Left lung (tissue), 10 donors: Measurements from ENCODE around the gene RAX. TPM values are rescaled to one million over a fixed set of nuclear protein-coding genes. Genes with fewer than 3 reads are reported as not detected.

Source experiments
- ATAC-seq: fragments of 200-7000 bp; cut with Tn5 transposase; one replicate; pipeline ENCODE4 v1.9.1; 2020; ENCODE audit warnings: moderate library complexity
- DNase-seq, 4 donors: peaks; one replicate each; pipeline ENCODE4 v3.0.0-alpha.2; 2013 to 2020
- H3K27ac ChIP-seq, 2 donors: fragments of 200-600 bp; sonication (generic) in 1 of 2; one replicate each; pipeline versions ENCODE4 v1.5.0 to v1.8.0; 2020 to 2021
- H3K27me3 ChIP-seq, 2 donors: fragments of 200-600 bp; sonication (generic) in 1 of 2; one replicate each; pipeline versions ENCODE4 v1.5.0 to v1.8.0; 2020 to 2021
- H3K36me3 ChIP-seq, 2 donors: fragments of 200-600 bp; sonication (generic) in 1 of 2; one replicate each; pipeline versions ENCODE4 v1.5.0 to v1.8.0; 2020 to 2021
- H3K4me1 ChIP-seq, 2 donors: fragments of 200-600 bp; one replicate each; pipeline ENCODE4 v1.8.0; 2021
- H3K4me3 ChIP-seq, 2 donors: fragments of 200-600 bp; sonication (generic) in 1 of 2; one replicate each; pipeline versions ENCODE4 v1.5.0 to v1.8.0; 2020 to 2021; ENCODE audit warnings: mild to moderate bottlenecking in 1 of 2
- H3K9me3 ChIP-seq, 2 donors: fragments of 200-600 bp; sonication (generic) in 1 of 2; one replicate each; pipeline versions ENCODE4 v1.5.0 to v1.8.0; 2020 to 2021
- intact Hi-C, 2 donors: fragments of 100-400 bp; cut with DNase I; formaldehyde crosslinking; loops; one replicate each; pipeline versions ENCODE4 v1.11.2 to v1.14.2; 2022
- polyA plus RNA-seq, 6 donors: library from polyadenylated mRNA; unstranded; fragments of 120-200 nt; gene quantifications; one replicate each; pipeline ENCODE4 v1.2.1, GENCODE V29; 2013; ENCODE audit not compliant: insufficient read length in 6 of 6
- total RNA-seq, 2 donors: library from RNA; stranded (reverse); fragmentation: NEBNext Ultra II Directional; extraction: Animal tissue kit (Norgen Biotek cat#: 25700); gene quantifications; one replicate each; pipeline ENCODE4 v1.2.1, GENCODE V29; 2021
- TF ChIP-seq, protein P1 (sequence below), 2 donors: fragments of 200-600 bp; sonication (generic) in 1 of 2; IDR thresholded peaks; one replicate each; pipeline versions ENCODE4 v1.5.0 to v1.8.0; 2021; ENCODE audit warnings: antibody characterized with exemption in 2 of 2
- donor health status: DM: no; HTN: yes; CAD: no.
- donor health status: DM: no; HTN: no; CAD: no.

Gene RAX
- total and polyA plus RNA-seq, 8 donors, result not detected

- Histone ChIP-seq H3K27me3 (peaks cover 56 to 100% of the 10 kb centered on the region in 2 donors), H3K4me1 (peaks cover 9 to 23% of the 10 kb centered on the region in 2 donors), H3K4me3 (no peak overlapping the region), H3K9me3 (no peaks in the 10 kb centered on the region), H3K27ac (no peak overlapping the region), H3K36me3 (no peaks in the 10 kb centered on the region)
- ATAC-seq, result no peak
- DNase-seq, result no peak
- intact Hi-C loops, result no loop called here
- TF ChIP-seq, protein P1, sequence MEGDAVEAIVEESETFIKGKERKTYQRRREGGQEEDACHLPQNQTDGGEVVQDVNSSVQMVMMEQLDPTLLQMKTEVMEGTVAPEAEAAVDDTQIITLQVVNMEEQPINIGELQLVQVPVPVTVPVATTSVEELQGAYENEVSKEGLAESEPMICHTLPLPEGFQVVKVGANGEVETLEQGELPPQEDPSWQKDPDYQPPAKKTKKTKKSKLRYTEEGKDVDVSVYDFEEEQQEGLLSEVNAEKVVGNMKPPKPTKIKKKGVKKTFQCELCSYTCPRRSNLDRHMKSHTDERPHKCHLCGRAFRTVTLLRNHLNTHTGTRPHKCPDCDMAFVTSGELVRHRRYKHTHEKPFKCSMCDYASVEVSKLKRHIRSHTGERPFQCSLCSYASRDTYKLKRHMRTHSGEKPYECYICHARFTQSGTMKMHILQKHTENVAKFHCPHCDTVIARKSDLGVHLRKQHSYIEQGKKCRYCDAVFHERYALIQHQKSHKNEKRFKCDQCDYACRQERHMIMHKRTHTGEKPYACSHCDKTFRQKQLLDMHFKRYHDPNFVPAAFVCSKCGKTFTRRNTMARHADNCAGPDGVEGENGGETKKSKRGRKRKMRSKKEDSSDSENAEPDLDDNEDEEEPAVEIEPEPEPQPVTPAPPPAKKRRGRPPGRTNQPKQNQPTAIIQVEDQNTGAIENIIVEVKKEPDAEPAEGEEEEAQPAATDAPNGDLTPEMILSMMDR (IDR thresholded peaks at IDR 0.05), result no peak
These were observed 2.2 kb upstream of the RAX start for GRCh38 chr18:59275406-59275949.

DNA sequence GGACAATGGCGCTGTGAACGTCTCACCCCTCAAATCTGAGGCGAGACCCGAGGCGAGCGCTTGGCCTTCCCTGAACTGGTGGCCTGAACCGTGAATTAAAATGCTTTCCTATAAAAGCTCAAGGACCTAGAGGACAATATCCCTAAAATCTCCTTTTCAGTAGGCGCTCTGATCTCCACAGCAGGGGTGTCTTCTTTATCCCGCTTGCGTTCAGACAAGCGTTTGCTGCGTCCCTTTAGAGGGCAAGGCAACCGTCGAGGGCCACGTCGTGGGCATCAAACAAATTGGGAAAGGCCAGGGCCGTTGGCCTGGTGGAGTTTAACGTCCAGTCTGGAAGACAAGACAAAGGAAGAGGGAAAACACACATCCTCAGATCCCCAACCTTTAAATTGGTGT, 1.3 kb upstream of the RAX start:
- ATAC-seq (no peak), DNase-seq (no peak)
- H3K36me3 ChIP-seq, result no peaks in the 10 kb centered on the region
- H3K27me3 ChIP-seq, result peaks cover 66 to 100% of the 10 kb centered on the region in 2 donors
- intact Hi-C loops, result no loop called here
- H3K27ac ChIP-seq, result no peak overlapping the region
- peaks cover 9 to 23% of the 10 kb centered on the region in 2 donors for H3K4me1 ChIP-seq
- H3K4me3 ChIP-seq, result no peak overlapping the region
- TF ChIP-seq, protein P1 (IDR thresholded peaks at IDR 0.05), result no peak
- no peaks in the 10 kb centered on the region for H3K9me3 ChIP-seq

DNA sequence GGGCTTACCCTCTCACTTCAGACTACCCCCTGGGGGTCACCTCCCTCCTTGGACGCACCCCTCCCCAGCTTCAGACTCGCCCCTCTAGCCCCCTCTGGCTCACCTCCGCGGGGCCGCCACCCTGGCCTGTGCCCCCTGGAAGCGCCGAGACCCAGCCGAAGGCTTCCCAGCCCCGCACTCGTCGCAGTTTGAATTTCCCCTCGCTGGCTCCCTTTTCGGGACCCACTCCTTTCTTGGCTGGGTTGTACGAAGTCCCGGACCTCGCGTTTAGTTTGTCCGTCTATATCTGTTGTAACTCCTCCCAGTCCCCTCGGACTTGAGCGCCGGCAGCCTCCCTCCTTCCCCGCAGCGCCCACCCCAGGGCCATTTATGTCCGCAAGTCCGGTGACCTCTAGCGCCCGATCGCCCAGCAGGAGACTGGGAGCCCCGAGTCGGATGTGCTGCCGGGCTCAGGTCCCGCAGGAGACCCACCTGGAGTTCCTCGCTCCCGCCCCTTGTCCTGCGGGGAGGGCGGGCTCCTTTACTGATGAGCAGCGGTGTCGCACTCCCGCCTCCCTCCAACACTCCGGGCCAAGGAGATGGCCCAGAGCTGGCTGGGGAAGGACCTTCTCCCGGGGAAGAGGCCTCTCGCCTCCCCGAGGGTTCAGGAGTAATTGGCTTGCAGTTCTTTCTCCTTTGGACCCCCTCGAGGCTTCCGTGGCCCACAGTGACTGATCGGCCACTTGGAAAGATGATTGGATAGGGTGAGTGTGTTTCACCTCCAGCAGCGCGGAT, 692 bp upstream of the RAX start:
- peaks cover 9 to 28% of the 10 kb centered on the region in 2 donors for H3K4me1 ChIP-seq
- H3K9me3 ChIP-seq, result no peaks in the 10 kb centered on the region
- peak in 1 of 4 donors; percentile 60 for DNase-seq
- no peak overlapping the region for H3K27ac ChIP-seq
- ATAC-seq, result no peak
- TF ChIP-seq, protein P1 (IDR thresholded peaks at IDR 0.05), result no peak
- no peaks in the 10 kb centered on the region for H3K36me3 ChIP-seq
- H3K4me3 ChIP-seq, result no peak overlapping the region
- intact Hi-C loops, result no loop called here
- H3K27me3 ChIP-seq, result peaks cover 70 to 100% of the 10 kb centered on the region in 2 donors

DNA sequence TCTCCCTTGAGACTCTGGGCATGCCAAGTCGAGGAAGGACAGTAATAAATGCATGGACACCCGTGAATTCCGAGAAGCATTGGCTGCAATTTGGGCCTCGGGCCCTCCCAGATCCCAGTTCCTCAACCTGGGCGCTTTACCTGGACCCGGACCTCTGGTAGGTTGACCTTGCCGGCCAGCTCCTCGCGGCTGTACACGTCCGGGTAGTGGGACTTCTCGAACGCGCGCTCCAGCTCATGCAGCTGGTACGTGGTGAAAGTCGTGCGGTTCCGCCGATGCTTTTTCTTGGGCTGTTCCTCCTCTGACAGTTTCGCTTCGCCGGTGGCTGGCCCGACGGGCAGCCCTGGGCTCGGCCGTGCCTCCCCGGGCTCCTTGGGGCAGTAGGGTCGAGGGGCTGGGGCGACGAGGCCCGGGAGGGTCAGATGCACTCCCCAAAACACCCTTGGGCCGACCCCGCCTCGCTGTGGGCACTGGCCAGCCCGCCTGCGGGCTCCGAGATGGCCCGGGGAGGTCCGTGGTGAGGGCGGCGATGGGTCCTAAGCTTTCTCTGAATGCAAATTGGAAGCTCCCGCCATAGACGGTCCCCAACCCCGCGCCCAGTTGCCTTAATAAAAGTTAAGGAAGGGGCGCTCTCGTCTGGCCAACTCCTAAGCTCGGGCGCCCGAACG, 899 bp downstream of the RAX start:
- Histone ChIP-seq H3K4me3 (peak overlapping the region in 1 of 2 donors; percentile 20), H3K36me3 (no peaks in the 10 kb centered on the region), H3K27ac (no peak overlapping the region), H3K9me3 (no peaks in the 10 kb centered on the region), H3K4me1 (peaks cover 9 to 42% of the 10 kb centered on the region in 2 donors), H3K27me3 (peaks cover 84 to 100% of the 10 kb centered on the region in 2 donors)
- TF ChIP-seq, protein P1 (IDR thresholded peaks at IDR 0.05), result no peak
- intact Hi-C loops, result no loop called here
- DNase-seq (peak in 1 of 4 donors; percentile 77), ATAC-seq (no peak)

GRCh38 chr18:59271606-59272220, 1.5 kb downstream of the RAX start:
- Histone ChIP-seq H3K27ac (no peak overlapping the region), H3K27me3 (peaks cover 90 to 100% of the 10 kb centered on the region in 2 donors), H3K36me3 (no peaks in the 10 kb centered on the region), H3K9me3 (no peaks in the 10 kb centered on the region), H3K4me1 (peaks cover 9 to 42% of the 10 kb centered on the region in 2 donors), H3K4me3 (no peak overlapping the region)
- TF ChIP-seq, protein P1 (IDR thresholded peaks at IDR 0.05), result no peak
- DNase-seq (no peak), ATAC-seq (no peak)
- intact Hi-C loops, result no loop called here
